Skeletal muscle cell (primary cell): ENCODE results near the gene SPATA24.

ENCODE experiments used
- DNase-seq: peaks from one replicate; pipeline ENCODE4 v3.0.0-alpha.2; 2010; ENCODE audit warnings: low read depth
- H3K4me3 ChIP-seq: 2 replicates; pipeline ENCODE4 v1.5.1; 2011; ENCODE audit warnings: low read depth, mild to moderate bottlenecking, control low read depth, low read length, moderate library complexity

SPATA24 gene

DNA sequence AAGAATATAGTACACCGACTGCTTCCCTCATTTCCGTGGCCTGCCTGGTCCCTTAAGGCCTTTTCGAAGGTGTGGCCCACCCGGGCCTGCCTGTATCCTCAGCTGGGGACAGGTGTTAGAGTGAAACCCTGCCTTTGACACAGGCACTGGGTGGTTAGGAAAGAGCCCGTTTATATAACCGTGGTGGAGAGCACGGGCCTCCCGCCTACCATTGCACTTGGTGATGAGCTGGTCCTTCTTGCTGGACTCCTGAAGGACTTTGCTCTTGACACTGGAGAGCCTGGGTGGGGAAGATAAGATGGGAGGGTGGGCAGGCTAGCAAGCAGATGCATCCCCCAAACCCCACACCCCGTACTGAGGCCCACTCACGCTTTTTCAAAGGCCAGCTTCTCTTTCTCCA, 2.3 kb downstream of the SPATA24 start:
- DNase-seq = no peak
- H3K4me3 ChIP-seq = no peak overlapping the region

- H3K4me3 ChIP-seq = no peak overlapping the region
- DNase-seq = no peak
Observed at GRCh38 chr5:139399501-139400121, 4.3 kb downstream of the SPATA24 start.

DNA sequence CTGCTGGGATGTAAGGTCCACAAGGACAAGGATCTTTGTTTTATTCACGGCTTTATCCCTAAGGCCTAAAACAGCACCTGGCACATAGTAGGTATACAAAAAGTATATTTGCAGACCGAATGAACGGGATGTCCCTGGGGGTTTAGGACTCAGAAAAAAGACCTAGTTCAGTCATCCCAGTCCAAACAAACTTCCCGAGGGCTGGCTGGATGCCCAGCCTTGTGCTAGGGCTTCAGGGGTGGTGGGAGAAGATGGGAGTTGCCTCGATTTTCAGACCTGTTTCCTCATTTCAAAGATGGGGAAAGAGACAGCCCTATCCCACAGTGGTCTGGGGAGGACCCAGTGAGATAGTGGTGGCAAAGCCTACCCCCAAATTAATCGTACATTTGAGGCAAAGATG, 6.0 kb downstream of the SPATA24 start:
- no peak overlapping the region for H3K4me3 ChIP-seq
- DNase-seq = no peak

DNA sequence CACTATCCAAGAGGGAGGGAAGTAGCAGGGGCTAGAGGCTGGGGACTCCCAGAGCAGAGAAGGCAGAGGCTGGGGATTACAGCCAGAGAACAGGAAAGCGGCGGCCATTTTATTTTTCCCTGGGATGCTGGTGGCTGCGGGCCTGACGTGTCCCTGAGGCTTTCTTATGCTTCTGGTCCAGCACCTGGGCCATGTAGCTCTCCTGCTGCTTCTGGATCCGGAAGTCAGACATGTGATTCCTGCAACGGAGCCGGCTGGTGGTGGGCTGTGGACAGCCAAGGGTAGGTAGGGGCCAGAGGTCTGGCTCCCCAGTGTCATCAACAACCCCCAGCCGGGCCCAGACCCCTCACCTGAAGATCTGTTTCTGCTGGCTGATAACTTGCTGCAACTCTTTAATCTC, 7.2 kb downstream of the SPATA24 start:
- no peak overlapping the region for H3K4me3 ChIP-seq
- no peak for DNase-seq

DNA sequence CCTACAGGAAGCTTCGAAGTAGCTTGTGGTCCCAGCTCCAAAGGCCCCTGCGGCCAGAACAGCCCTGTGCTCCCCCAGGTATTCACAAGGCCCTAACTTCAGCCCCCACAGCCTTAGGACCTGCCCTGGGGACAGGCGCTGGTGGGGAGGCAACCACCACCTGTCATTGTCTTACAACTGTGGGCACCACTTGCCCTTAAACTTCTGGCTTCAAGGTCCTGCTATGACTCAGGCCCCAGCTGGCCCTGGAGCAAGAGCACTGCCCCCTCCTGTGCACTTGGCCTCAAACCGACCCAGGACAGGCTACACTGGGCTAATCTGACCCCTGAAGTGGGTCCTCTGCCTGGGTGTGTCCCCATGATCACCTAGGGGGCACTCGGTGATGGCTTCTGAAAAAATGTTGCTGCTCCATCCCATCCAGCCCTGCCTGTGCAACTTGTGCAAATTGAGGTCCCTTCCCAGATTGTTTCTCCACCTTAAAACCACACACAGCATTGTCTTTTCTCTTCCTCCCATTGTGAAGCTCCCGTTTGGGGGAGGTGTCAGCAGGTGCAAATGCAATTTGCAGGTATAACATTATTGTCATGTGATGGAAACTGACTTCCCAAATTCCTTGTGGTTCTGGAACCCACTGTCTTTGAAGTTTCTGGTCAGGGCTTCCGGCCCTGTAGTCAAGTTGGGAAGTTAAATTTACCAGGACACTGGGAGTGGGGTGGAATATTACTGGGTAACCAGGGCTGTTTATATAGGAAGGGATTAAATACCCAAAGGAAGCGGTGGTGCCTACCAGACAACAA, 7.8 kb downstream of the SPATA24 start:
- no peak overlapping the region for H3K4me3 ChIP-seq
- no peak for DNase-seq

- DNase-seq = no peak
- H3K4me3 ChIP-seq = peak within 1 kb of the TSS; percentile 38
Observed at GRCh38 chr5:139394654-139395566, 9.0 kb downstream of the SPATA24 start, which contains the start of gene PROB1. Gene PROB1 (minus strand): TSS chr5:139395104. CDS start chr5:139395081, 23 bp downstream.

DNA sequence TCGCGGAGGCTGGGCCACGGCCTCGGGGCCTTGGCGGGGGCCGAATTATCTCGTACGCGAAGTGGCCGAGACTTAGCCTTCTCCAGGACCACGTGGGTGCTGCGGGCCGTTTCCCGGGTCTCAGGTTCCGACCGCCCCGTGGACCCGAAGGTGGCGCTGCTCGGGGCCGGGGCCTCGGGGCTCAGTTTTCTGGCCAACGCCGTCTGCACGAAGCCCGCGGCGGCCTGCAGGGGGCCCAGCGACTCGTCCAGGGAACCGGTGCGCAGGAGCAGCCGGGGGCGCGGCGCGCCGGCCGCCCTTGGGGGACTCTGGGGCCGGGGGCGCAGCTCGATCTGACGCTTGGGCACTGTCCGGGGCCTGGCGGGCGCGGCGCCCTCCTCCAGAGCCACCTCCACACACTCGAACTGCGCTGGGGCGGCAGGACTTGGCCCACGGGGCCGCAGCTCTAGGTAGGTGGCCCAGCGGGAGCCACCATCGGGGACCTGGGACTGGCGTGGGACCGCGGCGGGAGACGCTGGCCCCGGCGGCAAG, 9.7 kb downstream of the SPATA24 start:
- peak overlapping the region; percentile 38 for H3K4me3 ChIP-seq
- no peak for DNase-seq

GRCh38 chr5:139393497-139394122, 10.3 kb downstream of the SPATA24 start:
- H3K4me3 ChIP-seq = peak overlapping the region; percentile 38
- no peak for DNase-seq

- H3K4me3 ChIP-seq = peak overlapping the region; percentile 38
- no peak for DNase-seq
Observed at GRCh38 chr5:139392678-139393496, 11.0 kb downstream of the SPATA24 start.

DNA sequence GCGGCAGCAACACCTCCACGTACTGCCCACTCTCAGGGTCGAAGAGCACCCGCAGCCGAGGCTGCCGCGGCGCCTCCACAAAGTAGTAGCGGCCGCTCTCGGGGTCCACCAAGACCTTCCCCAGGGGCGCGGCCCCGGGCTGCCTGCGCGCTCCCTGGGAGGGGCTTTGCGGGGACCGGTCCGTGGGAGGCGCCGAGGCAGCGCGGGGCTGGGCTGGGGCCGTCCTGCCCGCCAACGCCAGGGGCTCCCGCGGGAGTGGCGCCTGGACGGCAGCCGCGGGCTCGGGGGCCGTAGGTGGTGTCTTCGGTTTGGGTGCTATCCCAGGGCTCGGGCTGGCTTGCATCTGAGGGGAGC, 11.6 kb downstream of the SPATA24 start:
- no peak for DNase-seq

GRCh38 chr5:139391570-139392323, 12.1 kb downstream of the SPATA24 start:
- DNase-seq = no peak

More for the DNA sequence above, 11.6 kb downstream of the SPATA24 start:
- H3K4me3 ChIP-seq = no peak overlapping the region

GRCh38 chr5:139390639-139391569, 13.0 kb downstream of the SPATA24 start:
- no peak for DNase-seq
- H3K4me3 ChIP-seq = no peak overlapping the region

More at GRCh38 chr5:139391570-139392323, 12.1 kb downstream of the SPATA24 start:
- no peak overlapping the region for H3K4me3 ChIP-seq

- DNase-seq = no peak
Observed at GRCh38 chr5:139389701-139390638, 13.9 kb downstream of the SPATA24 start, which contains the start of gene MZB1. Gene MZB1 (minus strand): TSS chr5:139389913. CDS start chr5:139389856, 57 bp downstream.

DNA sequence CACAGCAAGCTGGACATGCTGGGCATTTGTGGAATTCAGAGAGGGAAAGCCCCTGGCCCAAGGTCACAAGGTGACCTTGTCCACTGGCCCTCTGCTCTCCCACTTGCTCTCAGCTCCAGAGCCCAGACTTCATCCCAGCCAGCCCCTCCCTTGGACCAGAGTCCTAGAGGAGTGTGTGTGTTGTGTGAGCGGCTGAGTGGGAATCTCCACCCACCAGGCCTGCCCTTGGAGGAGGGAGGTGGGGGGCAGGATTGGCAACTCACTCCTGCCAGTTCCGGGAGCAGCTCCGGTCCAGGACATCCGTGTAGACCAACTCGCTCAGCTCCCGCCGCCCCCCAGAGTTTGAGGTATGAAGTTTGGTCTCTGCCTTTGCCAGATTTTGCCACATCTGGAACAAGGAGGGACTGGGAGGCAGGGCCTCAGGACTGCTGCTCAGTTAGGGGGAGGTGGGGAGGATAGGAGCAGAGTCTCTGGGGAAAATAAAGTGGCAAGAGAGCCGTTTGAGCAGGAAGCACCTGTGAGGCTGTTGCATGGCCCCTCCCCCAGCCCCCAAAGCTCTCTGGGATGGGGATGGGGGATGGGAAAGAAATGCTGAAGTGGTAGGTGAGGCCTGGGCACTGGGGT, 15.6 kb downstream of the SPATA24 start:
- no peak overlapping the region for H3K4me3 ChIP-seq
- no peak for DNase-seq

More at GRCh38 chr5:139389701-139390638, 13.9 kb downstream of the SPATA24 start, which contains the start of gene MZB1:
- no peak within 1 kb of the TSS for H3K4me3 ChIP-seq

DNA sequence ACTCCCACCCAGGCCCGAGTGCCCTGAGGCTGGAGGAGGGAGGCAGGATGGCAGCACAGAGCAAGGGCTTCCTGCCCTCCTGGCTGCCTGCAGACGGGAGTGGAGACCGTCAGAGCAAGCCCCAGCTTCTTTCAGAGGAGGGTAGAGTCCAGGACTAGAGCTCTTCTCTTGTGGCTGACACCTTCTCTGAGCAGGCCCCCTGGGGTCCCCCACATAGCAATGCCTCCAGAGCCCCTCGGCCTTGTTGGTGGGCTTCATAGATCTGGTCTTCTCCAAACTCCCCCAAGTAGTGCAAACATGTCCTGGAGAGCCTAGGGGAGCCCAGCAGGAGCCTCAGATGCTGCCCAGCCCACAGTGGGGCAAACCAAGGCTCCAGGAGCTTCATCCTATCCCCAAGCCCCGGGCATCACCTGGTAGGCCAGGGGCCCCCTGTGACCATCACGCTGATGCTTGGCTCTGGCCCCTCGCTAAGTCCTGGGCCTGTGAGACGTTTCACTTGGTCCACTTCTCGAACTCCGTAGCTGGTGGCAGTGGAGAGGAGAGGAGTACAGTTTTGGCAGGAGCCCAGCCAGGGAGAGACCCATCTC, 16.2 kb downstream of the SPATA24 start:
- H3K4me3 ChIP-seq = no peak overlapping the region
- no peak for DNase-seq
